Lower leg skin (tissue), 3 donors: ENCODE results near the gene TRABD2A.

ENCODE experiments used
- CTCF ChIP-seq, 3 donors: fragments of 450-650 bp; IDR thresholded peaks; one replicate each; pipeline ENCODE4 v1.5.1; 2016; ENCODE audit warnings: antibody characterized with exemption in 3 of 3, mild to moderate bottlenecking in 3 of 3, moderate library complexity in 2 of 3
- POLR2A ChIP-seq, 2 donors: fragments of 450-650 bp; IDR thresholded peaks; one replicate each; pipeline ENCODE4 v1.6.1; 2016 to 2017; ENCODE audit warnings: antibody characterized with exemption in 2 of 2, mild to moderate bottlenecking in 1 of 2, moderate library complexity in 1 of 2

GRCh38 chr2:84925724-84926376, 45.0 kb upstream of the TRABD2A start:
- TF ChIP-seq CTCF (IDR thresholded peaks at IDR 0.05) (peak in 1 of 3 donors; percentile 98), POLR2A (IDR thresholded peaks at IDR 0.05) (no peak)
